Fibroblast of upper back skin (primary cell): ENCODE measurements around the gene KCNG2.

Source experiments
- DNase-seq: peaks from one replicate; pipeline ENCODE4 v3.0.0-alpha.2; 2013

Gene KCNG2

DNA sequence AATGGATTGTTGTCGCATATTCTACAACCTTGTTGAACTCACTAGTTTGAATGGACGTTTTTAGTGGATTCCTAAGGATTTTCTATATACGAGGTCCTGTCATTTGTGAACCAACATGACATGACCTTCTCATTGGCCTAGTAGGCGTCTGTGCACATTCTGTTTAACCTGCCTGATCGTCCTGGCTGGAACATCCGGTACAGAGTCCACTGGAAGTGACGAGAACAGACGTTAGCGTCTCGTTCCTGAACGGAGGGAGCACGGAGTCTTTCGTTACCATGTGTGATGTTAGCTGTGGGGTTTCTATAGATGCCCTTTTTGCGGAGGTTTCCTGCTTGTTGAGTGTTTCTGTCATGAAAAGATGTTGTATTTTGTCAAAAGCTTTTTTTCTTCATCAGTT is 91.8 kb downstream of the KCNG2 start:
- DNase-seq = no peak

GRCh38 chr18:79890674-79891073 is 92.9 kb downstream of the KCNG2 start:
- DNase-seq = no peak

GRCh38 chr18:79896738-79897137 is 99.0 kb downstream of the KCNG2 start:
- no peak for DNase-seq

DNA sequence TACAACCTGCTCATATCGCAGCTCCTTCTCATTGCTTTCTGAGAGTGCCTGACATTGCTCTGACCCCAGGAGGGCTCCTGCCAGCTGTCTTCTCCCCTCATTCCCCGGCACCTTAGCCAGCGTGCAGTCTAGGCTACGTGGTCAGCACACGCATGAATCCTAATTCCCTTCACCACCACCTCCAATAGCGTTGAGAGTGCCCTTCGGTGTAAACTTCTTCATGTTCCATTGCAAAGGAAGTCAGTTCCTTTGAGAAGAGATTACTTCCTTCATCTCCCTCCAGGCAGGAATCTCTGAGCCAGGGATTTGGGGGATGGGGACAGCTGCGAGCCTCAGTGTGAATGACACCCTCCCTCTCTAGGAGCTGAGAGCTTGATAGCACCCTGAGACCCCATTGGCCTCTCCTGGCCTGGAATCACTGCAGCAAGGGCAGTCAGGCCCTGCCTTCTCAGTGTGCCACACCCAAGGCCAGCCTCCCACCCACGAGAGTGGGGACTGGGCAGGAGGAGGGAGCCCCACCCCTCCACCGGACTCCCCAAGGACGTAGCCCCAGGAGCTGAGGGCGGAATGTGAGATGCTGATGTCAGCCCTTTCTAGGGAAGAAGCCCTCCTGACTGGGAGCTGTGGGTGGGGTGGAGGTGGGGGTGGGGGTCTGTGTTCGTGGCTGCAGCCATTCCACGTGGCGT is 100.3 kb downstream of the KCNG2 start:
- no peak for DNase-seq

GRCh38 chr18:79898952-79899608 is 101.3 kb downstream of the KCNG2 start:
- no peak for DNase-seq

- DNase-seq = no peak
These were observed 102.1 kb downstream of the KCNG2 start for GRCh38 chr18:79899609-79900445.

DNA sequence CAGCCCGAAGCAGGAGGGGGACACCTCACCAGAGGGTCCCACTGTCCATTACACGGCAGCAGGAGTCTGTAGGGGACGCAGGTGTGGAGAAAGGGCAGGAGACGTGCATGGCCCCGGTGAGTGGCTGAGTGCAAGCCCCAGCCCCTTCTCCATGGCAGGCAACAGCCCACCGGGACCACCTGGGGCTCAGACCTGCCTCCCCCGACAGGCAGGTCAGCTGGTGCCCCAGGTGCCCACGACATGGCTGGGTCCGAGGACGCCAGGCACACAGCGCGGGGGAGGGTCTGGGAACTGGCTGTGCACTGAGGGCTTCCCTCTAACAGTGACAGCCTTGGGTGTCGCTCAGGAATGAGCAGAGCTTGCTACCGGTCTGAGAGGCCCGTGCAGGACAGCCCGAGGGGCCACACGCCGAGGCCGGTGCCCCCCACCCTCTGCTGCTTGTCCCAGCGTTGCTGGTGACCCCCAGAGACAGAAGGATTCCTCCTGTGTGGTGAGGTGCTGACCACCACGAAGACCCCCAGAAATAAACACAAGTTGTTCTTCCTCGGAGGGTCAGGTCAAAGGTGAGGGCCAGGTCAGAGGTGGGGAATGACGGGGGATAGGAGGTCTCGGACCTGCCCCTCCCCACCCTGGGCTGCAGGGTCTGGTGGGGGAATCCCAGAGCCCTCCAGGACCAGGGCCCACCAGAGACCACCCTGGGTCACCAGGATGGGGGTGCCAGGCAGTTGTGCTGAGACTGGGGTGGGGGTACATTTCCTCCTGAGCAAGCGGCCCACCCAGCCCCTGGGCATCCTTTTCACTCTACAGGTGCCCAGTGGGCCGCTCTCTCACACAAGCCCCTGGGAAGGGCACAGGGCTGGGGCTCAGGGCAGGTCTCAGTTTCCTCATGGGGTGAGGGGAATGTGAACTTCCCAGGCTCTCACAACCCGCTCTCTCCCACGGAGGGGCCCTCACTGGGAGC is 103.2 kb downstream of the KCNG2 start:
- DNase-seq = no peak

GRCh38 chr18:79901665-79902064 is 103.9 kb downstream of the KCNG2 start:
- DNase-seq = no peak

DNA sequence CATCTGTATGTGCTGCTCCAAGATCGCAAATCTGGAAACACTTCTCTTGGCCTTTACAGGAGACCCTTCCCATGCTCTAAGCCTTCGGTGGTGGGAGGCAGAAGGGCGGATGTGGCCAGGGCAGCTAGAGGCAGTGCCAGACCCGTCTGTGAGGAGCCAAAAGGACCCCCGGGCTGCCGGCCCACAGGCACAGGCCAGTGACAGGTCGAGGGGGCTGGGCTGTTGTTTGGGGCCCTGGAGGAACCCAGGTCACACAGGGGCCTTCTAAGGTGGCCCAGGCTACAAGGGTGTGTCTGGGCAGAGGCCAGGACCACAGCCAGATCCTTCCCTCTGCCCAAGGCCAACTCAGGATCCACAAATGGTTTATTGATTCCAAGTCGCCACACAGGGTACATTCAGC is 104.3 kb downstream of the KCNG2 start:
- no peak for DNase-seq

DNA sequence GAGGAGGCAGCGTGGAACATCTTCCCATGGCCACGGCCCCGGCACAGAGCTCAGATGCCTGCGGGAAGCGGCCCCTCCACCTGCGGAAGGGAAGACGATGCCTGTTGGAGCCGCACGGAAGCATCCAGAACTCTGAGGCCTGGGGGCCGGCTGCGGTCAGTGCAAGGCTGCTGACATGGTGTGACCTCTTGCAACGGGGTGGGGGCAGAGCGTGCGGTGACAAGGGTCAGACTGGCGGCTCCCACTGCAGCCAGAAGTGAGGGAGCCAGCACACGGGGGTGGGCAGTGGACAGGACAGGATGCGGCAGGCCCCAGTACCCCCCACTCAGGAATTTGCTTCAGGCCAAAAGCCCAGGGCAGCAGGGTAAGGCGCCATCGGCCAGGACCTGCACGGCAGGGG is 104.9 kb downstream of the KCNG2 start:
- no peak for DNase-seq

GRCh38 chr18:79903071-79903635 is 105.4 kb downstream of the KCNG2 start:
- no peak for DNase-seq

GRCh38 chr18:79903787-79904356 is 106.1 kb downstream of the KCNG2 start:
- no peak for DNase-seq

- DNase-seq = no peak
These were observed 106.8 kb downstream of the KCNG2 start for GRCh38 chr18:79904357-79905147.

DNA sequence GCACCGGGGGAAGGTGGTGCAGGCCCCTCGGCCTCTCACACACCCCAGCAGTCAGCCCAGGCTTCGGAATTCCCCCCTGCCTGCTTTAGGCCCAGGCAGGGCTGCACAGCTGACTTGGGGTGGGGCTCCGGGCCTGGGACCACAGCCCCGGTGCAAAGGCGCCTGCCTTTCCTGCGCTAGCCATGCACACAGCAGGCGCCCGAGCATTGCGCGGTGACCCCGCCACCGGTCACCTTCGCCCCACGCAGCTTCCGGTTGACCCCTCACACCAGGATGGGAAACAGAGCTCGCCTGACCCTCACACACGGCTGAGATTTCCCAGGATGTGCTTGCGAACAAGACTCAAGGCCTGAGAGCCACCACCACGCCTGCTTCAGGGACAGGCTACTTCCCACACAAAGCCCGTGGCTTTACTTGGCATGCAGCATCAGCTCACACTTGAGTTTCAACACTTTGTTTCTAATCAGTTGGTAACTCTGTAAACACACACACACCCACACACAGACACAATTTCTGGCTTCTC is 107.7 kb downstream of the KCNG2 start:
- DNase-seq = no peak

DNA sequence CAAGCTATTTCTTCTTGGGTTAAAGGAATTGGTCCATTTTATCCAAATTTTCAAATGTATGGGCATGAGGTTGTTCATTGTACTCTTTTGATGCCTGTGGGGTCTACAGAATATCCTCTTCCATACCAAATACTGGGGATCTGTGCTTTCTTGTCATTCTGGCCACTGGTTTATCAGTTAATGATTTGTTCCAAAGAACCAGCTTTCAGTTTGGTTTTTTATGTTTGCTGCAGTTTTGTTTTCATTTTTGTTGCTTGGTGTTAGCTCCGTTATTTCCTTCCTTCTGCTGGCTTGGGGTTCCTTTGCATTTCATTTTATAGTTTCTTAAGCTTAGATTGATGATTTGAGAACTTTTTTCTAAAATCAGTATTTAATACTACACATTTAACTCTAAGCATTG is 108.3 kb downstream of the KCNG2 start:
- no peak for DNase-seq

DNA sequence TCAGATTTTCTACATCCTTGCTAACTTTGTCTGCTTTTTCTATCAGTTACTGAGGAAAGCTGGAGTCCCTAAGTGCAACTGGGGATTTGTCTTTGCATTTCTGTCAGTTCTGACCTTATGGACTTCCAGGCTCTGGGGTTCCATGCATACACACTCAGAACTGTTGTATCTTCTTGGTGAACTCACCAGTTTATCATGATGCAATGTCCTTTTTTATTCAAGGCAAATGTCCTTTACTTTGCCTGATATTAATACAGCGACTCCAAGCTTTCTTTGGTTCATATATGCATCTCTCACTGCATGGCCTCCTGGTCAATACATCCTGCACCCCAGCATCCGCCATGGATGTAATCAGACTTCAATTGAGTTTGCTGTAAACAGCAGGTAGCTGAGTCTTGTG is 109.0 kb downstream of the KCNG2 start:
- no peak for DNase-seq

GRCh38 chr18:79910563-79911343 is 113.0 kb downstream of the KCNG2 start:
- no peak for DNase-seq

DNA sequence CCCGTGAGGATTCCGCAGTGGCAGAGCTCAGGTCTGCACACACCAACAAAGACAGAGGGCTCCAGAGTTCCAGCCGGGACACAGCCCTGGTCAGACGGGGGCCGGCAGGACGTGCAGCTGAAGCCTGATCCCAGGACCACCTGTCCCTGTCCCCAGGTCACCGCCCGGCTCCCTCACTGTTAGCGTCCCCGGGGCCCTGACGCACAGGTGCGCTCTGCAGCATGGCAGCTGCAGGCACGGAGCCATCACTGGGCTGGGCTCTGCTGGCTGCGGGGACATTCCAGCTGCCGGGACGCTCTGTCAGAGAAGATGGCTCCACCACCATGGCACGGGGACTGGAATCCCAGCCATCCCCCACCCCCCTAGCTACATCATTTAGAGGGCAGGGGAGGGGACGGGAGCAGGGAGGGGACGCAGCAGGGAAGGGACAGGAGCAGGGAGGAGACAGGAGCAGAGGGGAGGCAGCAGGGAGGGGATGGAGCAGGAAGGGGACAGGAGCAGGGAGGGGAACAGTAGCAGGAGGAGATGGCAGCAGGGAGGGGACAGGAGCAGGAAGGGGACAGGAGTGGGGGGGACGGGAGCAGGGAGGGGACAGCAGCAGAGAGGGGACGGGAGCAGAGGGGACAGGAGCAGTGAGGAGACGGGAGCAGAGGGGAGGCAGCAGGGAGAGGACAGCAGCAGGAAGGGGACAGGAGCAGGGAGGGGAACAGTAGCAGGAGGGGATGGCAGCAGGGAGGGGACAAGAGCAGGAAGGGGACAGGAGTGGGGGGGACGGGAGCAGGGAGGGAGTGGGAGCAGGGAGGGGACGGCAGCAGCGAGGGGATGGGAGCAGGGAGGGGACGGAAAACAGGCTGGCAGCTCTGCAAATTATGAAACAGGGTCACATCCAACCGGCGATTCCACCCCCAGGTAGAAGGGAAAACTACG is 113.9 kb downstream of the KCNG2 start:
- no peak for DNase-seq
